NCI-H345 treated with DMSO at 0.1 percent for 48 hours (cell line): ENCODE measurements around the gene GPR6.

Experiments
- DNase-seq: peaks from one replicate; lab custom pipeline; 2025; ENCODE audit not compliant: unreplicated experiment; lab: John Stamatoyannopoulos, UW

GPR6 gene

DNA sequence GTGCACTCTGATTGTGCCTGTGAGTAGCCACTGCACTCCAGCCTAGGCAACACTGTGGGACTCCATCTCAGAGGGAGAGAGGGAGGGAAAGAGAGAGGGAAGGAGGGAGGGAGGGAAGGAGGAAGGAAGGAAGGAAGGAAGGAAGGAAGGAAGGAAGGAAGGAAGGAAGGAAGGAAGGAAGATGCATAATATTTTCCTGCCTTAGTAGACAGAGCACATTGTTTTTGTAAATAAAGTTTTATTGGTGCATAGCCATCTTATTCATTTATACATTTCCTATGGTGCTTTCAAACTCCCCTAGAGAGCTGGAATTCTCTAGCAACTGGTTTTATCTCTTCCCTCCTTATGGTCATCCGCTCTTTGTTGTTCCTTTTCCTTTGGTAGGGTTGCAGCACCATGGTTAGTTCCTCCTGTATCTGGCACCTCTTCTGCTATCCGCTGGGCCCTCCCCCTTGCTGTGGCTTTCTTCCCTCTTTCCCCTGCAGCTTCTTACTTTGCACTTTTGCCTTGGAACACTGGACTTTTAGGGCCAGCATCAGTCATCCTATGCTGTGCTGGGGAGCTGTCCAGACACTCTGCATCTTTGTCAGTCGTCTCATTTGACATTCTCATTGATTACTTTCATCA is 20.2 kb downstream of the GPR6 start:
- no peak for DNase-seq

DNA sequence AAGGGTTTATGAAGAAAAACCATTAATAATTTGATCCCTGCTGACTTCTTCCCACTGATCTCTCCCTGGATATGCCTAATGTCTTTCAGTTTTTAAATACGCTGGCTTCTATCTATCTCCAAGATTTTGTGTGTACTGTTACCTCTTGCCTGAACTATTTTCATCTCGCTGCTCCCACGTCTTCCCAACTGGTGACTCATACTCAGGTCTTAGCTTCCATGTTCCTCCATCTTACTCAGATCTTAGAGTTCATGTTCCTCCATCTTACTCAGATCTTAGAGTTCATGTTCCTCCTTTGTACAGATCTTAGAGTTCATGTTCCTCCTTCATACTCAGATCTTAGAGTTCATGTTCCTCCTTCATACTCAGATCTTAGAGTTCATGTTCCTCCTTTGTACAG is 21.6 kb downstream of the GPR6 start:
- DNase-seq, result no peak

DNA sequence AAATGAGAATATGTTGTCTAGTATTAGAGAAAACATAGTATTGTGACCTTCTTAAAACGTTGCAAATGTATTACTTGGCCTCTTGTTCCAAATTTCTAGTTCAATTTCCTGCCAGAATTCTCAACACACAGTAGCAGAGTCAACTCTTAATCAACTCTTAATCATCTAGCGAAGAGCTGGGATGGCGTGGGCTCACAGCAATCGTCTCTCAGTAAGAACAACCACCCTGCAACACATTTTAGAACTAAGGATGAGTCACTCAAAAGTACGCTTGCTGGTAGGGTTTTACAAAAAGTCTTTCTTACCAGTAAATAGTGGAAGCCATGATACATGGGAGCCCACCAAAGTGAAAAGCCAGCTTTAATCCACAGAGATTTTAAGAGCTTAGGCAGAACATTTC is 24.6 kb downstream of the GPR6 start:
- DNase-seq, result no peak

DNA sequence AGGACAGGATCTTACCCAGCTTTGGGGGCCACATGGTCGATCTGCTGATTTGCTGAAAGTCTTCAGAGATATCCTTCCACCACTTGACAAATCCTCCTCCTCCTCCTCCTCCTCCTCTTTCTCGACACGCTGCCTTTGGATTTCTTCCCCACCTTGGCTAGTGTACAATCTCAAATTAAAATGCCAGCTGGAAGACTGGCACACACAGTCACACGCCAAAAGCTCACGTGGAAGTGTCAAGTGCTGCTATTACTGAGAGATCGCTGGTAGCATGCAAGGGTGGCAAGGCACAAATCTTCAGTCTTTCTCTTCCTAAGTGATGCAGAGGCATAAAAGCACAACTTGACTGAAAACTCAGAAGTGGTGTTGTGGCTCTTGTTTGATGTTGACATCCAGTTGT is 35.3 kb downstream of the GPR6 start:
- no peak for DNase-seq

DNA sequence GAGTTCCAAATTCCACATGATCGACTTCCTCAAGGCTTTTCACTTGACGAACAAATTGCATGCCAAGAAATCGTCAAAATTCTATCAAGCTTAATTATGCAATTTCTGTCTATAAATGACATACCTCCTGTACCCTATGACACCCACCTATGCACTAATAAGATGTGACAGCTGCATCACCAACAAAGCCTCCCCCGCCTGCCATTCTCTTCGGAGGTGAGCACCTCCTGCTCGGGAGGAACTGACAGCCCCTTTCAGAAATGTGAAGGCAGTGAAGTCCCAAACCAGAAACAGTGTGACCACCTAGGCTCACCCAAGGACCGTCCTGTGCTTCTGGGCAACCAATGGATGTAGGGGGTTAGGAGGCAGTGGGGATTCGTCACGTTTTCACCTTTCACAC is 37.1 kb downstream of the GPR6 start:
- DNase-seq, result no peak

DNA sequence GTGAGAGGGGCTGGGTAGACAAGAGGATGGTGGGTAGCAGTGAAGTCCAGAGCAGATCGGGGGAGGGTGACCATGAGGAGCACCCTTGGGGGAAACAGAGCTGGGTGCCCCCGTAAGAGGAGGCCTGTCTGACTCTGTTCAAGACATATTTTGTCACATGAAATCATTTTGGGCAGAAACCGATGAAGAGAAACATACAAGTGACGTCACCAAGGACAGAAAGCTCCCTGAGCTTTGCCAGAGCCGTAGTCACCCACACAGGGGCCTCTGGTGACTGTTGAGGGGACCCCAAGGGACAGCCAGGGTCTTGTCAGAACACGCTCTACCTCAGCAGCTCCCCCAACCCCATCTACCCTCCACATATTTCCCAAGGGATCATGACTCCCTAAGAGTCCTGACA is 39.2 kb downstream of the GPR6 start:
- DNase-seq, result no peak

DNA sequence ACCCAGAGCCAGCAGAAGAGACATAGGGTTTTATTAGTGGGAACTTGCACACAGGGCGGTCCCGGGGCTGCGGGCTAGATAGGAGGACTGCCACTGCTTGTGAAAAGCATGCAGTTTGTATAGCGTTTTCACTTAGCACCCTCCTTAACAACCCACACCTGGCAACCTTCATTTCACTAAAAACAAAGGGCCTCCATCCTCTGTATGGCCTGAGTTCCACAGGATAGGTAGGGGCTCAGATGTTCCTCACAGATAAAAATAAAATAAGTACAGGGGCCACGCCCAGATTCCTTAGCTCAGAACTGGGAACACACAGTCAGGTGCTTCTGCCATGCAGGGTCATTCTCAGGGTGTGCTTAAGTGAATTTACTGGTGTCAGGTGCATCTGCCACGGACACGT is 39.8 kb downstream of the GPR6 start:
- DNase-seq, result no peak

DNA sequence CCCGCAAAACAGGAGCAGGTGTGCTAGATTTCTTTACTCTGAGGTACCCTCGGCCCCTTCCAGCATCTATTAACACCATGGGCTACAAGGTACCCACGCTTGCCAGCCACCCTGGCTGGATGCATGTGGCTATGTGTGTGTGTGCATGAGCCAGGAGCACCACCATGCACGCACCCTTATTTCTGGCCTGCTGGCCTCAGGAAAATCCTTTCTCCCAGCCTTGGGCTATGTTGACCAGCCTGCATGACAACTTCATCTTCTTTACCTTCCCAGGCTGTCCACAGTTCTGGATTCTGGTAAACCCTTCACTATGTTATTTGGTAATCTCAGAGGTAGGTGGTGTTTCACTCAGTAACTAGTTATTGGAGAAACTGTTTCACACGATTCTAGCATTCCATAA is 40.4 kb downstream of the GPR6 start:
- DNase-seq, result no peak

DNA sequence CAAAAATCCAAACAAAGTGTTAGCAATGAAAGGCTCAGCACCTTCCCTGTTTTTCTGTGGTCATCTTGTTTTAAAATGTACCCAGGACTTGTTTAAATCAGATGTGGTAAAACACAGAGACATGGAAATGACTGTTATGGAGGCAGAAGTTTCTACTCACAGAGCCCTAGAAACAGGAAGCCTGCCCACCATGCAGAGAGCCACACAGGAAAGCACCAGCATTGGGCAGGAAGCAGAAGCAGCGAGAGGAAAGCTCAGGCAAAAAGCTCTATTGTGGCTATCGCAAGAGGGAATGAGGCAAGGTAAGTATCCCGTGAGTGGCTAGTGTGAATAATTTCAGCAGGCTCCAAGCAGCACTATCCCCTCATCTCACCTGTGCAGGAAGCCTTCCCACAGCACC is 42.8 kb downstream of the GPR6 start:
- no peak for DNase-seq

DNA sequence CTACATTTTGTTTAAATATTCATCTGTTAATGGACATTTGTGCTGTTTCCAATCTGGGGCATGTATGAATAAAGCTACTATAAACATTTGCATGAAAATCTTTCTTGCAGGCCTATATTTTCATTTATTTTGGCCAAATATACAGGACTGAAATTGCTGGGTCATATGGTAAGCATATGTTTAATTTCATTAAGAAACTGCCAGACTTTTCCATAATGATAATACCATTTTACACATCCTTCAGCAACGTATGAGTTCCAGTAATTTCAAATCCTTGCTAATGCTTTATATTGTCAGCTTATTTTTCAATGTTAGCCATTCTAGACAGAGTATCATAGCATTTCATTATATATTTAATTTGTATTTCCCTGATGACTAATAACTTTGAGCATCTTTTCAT is 51.0 kb downstream of the GPR6 start:
- no peak for DNase-seq
